Measurements from ENCODE around the gene CAST.

- TF ChIP-seq CTCF (IDR thresholded peaks at IDR 0.05; ENCODE audit: low read length) = no peak
- TF ChIP-seq EZH2 (IDR thresholded peaks at IDR 0.05; ENCODE audit: borderline replicate concordance, low read length) = no peak
Measured at GRCh38 chr5:96680759-96681470, 18.7 kb downstream of the CAST start.

Data from OCI-LY1 (cell line).